ENCODE measurements around the gene TMTC2.

The TMTC2 gene

GRCh38 chr12:82714427-82714826, 27.7 kb downstream of the TMTC2 start:
- TF ChIP-seq RAD21 (IDR thresholded peaks at IDR 0.05; ENCODE audit: low read depth), result no peak
- TF ChIP-seq FOXM1 (IDR thresholded peaks at IDR 0.05; ENCODE audit: borderline replicate concordance, low read depth), result no peak
- no peak for TF ChIP-seq EGR1 (IDR thresholded peaks at IDR 0.05)
- no peak for TF ChIP-seq EP300 (IDR thresholded peaks at IDR 0.05; ENCODE audit: borderline replicate concordance)
- no peak for TF ChIP-seq TCF12 (IDR thresholded peaks at IDR 0.05; ENCODE audit: low read depth)
- TF ChIP-seq REST (IDR thresholded peaks at IDR 0.05; ENCODE audit: low read depth), result no peak
- no peak for TF ChIP-seq NFIC (IDR thresholded peaks at IDR 0.05)

- TF ChIP-seq CREB1 (IDR thresholded peaks at IDR 0.05; ENCODE audit: low read depth), result no peak
- no peak for TF ChIP-seq CEBPB (IDR thresholded peaks at IDR 0.05)
- TF ChIP-seq USF1 (IDR thresholded peaks at IDR 0.05), result no peak
- TF ChIP-seq NFIC (IDR thresholded peaks at IDR 0.05), result no peak
- no peak for TF ChIP-seq MAX (IDR thresholded peaks at IDR 0.05)
- TF ChIP-seq FOXM1 (IDR thresholded peaks at IDR 0.05; ENCODE audit: borderline replicate concordance, low read depth), result no peak
Observed at GRCh38 chr12:82721726-82722125, 35.0 kb downstream of the TMTC2 start.

GRCh38 chr12:82723093-82723492, 36.4 kb downstream of the TMTC2 start:
- TF ChIP-seq FOXM1 (IDR thresholded peaks at IDR 0.05; ENCODE audit: borderline replicate concordance, low read depth) (no peak), CREB1 (IDR thresholded peaks at IDR 0.05; ENCODE audit: low read depth) (no peak), REST (IDR thresholded peaks at IDR 0.05; ENCODE audit: low read depth) (no peak), EGR1 (IDR thresholded peaks at IDR 0.05) (no peak), TAF1 (IDR thresholded peaks at IDR 0.05; ENCODE audit: low read depth) (no peak)

- TF ChIP-seq FOXM1 (IDR thresholded peaks at IDR 0.05; ENCODE audit: borderline replicate concordance, low read depth) (no peak), EP300 (IDR thresholded peaks at IDR 0.05; ENCODE audit: borderline replicate concordance) (no peak), TCF12 (IDR thresholded peaks at IDR 0.05; ENCODE audit: low read depth) (no peak), EGR1 (IDR thresholded peaks at IDR 0.05) (no peak), NFIC (IDR thresholded peaks at IDR 0.05) (no peak)
Observed at GRCh38 chr12:82723891-82724290, 37.2 kb downstream of the TMTC2 start.

GRCh38 chr12:82725741-82726140, 39.0 kb downstream of the TMTC2 start:
- TF ChIP-seq USF1 (IDR thresholded peaks at IDR 0.05) (no peak), ZBTB7A (IDR thresholded peaks at IDR 0.05; ENCODE audit: low read depth) (no peak), FOXM1 (IDR thresholded peaks at IDR 0.05; ENCODE audit: borderline replicate concordance, low read depth) (no peak), CREB1 (IDR thresholded peaks at IDR 0.05; ENCODE audit: low read depth) (no peak), MAX (IDR thresholded peaks at IDR 0.05) (no peak), YY1 (IDR thresholded peaks at IDR 0.05; ENCODE audit: low read depth) (no peak), REST (IDR thresholded peaks at IDR 0.05; ENCODE audit: low read depth) (no peak)

- no peak for TF ChIP-seq NFIC (IDR thresholded peaks at IDR 0.05)
- TF ChIP-seq EP300 (IDR thresholded peaks at IDR 0.05; ENCODE audit: borderline replicate concordance), result no peak
- TF ChIP-seq RAD21 (IDR thresholded peaks at IDR 0.05; ENCODE audit: low read depth), result no peak
- TF ChIP-seq YY1 (IDR thresholded peaks at IDR 0.05; ENCODE audit: low read depth), result no peak
- TF ChIP-seq EGR1 (IDR thresholded peaks at IDR 0.05), result no peak
- no peak for TF ChIP-seq TAF1 (IDR thresholded peaks at IDR 0.05; ENCODE audit: low read depth)
- TF ChIP-seq ZBTB7A (IDR thresholded peaks at IDR 0.05; ENCODE audit: low read depth), result no peak
- no peak for TF ChIP-seq CEBPB (IDR thresholded peaks at IDR 0.05)
- no peak for TF ChIP-seq FOXM1 (IDR thresholded peaks at IDR 0.05; ENCODE audit: borderline replicate concordance, low read depth)
- TF ChIP-seq CREB1 (IDR thresholded peaks at IDR 0.05; ENCODE audit: low read depth), result no peak
- TF ChIP-seq TCF12 (IDR thresholded peaks at IDR 0.05; ENCODE audit: low read depth), result no peak
- TF ChIP-seq MAX (IDR thresholded peaks at IDR 0.05), result no peak
- TF ChIP-seq USF1 (IDR thresholded peaks at IDR 0.05), result no peak
Observed at GRCh38 chr12:82727886-82728285, 41.2 kb downstream of the TMTC2 start.
